ENCODE data around the gene TMEM37. TPM values are rescaled to one million over a fixed set of nuclear protein-coding genes. Genes with fewer than 3 reads are reported as not detected.

Gene TMEM37
- total and polyA plus RNA-seq, 2 of the 13 experiments (the other 11 are each of a cell fraction or from before 2014, with no cell fraction given) = 37.7 to 115 TPM

DNA sequence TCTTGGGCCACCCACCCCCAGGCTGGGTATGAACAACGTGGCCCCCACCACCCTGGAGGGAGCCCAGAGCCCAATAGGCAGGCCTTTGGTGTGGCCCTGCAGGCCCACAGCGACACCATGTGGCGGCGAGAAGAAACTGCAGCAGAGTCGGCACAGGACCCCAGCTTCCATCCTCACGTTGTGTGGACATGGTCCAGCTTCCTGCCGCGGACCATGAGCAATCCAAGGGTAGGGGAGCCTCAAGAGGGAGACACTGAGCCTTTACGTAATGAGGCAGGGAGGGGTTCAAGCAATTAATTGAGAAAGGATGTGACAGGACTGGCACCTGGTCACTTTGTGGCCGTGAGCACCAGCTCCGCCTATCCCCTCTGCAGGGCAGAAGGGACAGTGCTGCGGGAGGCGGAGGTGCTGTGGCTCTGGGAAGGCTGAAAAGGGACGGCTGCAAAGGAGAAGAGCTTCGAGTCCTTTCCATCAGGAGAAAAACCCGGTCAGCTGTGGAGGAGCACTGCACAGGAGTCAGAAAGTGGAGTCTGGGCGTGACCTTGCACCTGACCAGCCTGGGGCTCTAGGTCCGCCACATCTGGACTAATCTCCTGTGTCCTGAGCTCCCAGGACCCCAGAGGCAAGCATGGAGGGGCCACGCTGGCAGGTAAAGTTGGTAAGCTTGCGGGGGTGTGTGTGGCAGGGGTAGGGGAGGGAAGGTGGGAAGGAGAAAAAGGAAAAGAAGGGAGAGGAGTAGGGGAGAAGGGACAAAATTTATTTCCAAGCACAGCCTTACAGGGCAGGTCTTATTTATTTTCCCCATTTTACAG is 44.9 kb downstream of the TMEM37 start (continued):
- TF ChIP-seq, protein P1, sequence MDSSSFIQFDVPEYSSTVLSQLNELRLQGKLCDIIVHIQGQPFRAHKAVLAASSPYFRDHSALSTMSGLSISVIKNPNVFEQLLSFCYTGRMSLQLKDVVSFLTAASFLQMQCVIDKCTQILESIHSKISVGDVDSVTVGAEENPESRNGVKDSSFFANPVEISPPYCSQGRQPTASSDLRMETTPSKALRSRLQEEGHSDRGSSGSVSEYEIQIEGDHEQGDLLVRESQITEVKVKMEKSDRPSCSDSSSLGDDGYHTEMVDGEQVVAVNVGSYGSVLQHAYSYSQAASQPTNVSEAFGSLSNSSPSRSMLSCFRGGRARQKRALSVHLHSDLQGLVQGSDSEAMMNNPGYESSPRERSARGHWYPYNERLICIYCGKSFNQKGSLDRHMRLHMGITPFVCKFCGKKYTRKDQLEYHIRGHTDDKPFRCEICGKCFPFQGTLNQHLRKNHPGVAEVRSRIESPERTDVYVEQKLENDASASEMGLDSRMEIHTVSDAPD (CRISPR knock-in tag; IDR thresholded peaks at IDR 0.05) = no peak
- no peak for TF ChIP-seq TRIM22 (IDR thresholded peaks at IDR 0.05)
- no peak for TF ChIP-seq NR2F6 (IDR thresholded peaks at IDR 0.05)
- TF ChIP-seq NR2F6 (CRISPR knock-in tag; IDR thresholded peaks at IDR 0.05) = peak; percentile 59
- TF ChIP-seq YEATS2 (CRISPR knock-in tag; IDR thresholded peaks at IDR 0.05; ENCODE audit: borderline replicate concordance) = peak; percentile 74; the same call in 1 of the 2 replicates
- TF ChIP-seq NFIB (CRISPR knock-in tag; IDR thresholded peaks at IDR 0.05; ENCODE audit: borderline replicate concordance) = no peak
- TF ChIP-seq GPBP1L1 (CRISPR knock-in tag; IDR thresholded peaks at IDR 0.05) = no peak
- TF ChIP-seq ZNF33B (CRISPR knock-in tag; IDR thresholded peaks at IDR 0.05) = 0 out of 2 replicates have a peak, but pooled peaks have one; percentile 43
- TF ChIP-seq ZNF784 (CRISPR knock-in tag; IDR thresholded peaks at IDR 0.05; ENCODE audit: borderline replicate concordance) = no peak
- no peak for TF ChIP-seq NFKBIZ (CRISPR knock-in tag; IDR thresholded peaks at IDR 0.05)
- peak; percentile 86 for TF ChIP-seq IRF2 (CRISPR knock-in tag; IDR thresholded peaks at IDR 0.05)
- no peak for TF ChIP-seq U2AF2 (IDR thresholded peaks at IDR 0.05; ENCODE audit: low read depth, low read length)
- TF ChIP-seq TRIM24 (CRISPR knock-in tag; IDR thresholded peaks at IDR 0.05) = no peak
- TF ChIP-seq, protein P2, sequence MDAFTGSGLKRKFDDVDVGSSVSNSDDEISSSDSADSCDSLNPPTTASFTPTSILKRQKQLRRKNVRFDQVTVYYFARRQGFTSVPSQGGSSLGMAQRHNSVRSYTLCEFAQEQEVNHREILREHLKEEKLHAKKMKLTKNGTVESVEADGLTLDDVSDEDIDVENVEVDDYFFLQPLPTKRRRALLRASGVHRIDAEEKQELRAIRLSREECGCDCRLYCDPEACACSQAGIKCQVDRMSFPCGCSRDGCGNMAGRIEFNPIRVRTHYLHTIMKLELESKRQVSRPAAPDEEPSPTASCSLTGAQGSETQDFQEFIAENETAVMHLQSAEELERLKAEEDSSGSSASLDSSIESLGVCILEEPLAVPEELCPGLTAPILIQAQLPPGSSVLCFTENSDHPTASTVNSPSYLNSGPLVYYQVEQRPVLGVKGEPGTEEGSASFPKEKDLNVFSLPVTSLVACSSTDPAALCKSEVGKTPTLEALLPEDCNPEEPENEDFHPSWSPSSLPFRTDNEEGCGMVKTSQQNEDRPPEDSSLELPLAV (CRISPR knock-in tag; conservative IDR thresholded peaks at IDR 0.05; ENCODE audit: low read depth) = no peak
- TF ChIP-seq ZNF10 (CRISPR knock-in tag; IDR thresholded peaks at IDR 0.05; ENCODE audit: borderline replicate concordance, low read depth) = no peak
- no peak for TF ChIP-seq ZNF160 (CRISPR knock-in tag; IDR thresholded peaks at IDR 0.05)
- no peak for TF ChIP-seq SNAI1 (CRISPR knock-in tag; IDR thresholded peaks at IDR 0.05; ENCODE audit: borderline replicate concordance)
- TF ChIP-seq BRD4 (CRISPR knock-in tag; IDR thresholded peaks at IDR 0.05) = no peak
- no peak for TF ChIP-seq MAFK (conservative IDR thresholded peaks at IDR 0.05 in 1 of 2, IDR thresholded peaks at IDR 0.05 in 1 of 2; ENCODE audit: low read length in 2 of 2)
- no peak for TF ChIP-seq CHCHD3 (CRISPR knock-in tag; IDR thresholded peaks at IDR 0.05)
- no peak for TF ChIP-seq ZBTB46 (CRISPR knock-in tag; IDR thresholded peaks at IDR 0.05; ENCODE audit: borderline replicate concordance)
- no peak for TF ChIP-seq SUZ12 (IDR thresholded peaks at IDR 0.05; ENCODE audit: low read depth, low read length)

Measured in HepG2 (cell line).